G401.6 (cell line): Measurements from ENCODE around the gene KIF7.

ENCODE experiments used
- FAIRE-seq: peaks from 2 replicates; lab custom pipeline; 2012; peaks lifted over from hg19 to GRCh38; lab: Jason Lieb, UNC

The KIF7 gene

DNA sequence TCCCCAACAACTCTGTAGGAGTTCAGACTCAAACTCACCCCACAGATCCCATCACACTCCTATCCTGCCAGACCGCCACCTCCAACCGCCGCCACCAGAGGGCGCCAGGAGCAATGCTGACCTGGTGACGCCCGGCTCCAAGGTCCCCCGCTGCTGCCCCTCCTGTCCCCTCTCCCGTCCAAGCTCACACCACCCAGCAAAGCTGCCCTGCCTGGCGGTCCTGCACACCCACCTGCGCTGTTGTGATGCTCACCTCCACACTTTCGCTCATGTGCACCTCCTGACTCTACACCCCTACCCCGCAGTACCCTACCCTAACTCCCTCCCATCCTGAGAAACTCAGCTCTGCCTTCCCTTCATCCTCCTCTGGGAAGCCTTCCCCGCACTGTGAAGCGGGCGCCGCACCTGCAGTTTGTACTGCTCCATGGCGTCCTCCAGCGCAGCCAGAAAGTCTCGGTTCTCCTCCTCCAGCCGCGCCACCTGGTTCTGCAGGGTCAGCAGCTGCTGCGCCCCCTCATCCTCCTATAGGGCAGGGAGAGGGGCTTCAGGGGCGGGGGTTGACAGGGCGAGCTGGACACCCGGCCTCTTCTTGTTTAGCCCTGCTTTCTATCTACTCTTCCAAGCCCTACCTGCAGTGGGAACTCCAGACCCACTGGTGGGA is 7.9 kb downstream of the KIF7 start:
- no peak for FAIRE-seq

DNA sequence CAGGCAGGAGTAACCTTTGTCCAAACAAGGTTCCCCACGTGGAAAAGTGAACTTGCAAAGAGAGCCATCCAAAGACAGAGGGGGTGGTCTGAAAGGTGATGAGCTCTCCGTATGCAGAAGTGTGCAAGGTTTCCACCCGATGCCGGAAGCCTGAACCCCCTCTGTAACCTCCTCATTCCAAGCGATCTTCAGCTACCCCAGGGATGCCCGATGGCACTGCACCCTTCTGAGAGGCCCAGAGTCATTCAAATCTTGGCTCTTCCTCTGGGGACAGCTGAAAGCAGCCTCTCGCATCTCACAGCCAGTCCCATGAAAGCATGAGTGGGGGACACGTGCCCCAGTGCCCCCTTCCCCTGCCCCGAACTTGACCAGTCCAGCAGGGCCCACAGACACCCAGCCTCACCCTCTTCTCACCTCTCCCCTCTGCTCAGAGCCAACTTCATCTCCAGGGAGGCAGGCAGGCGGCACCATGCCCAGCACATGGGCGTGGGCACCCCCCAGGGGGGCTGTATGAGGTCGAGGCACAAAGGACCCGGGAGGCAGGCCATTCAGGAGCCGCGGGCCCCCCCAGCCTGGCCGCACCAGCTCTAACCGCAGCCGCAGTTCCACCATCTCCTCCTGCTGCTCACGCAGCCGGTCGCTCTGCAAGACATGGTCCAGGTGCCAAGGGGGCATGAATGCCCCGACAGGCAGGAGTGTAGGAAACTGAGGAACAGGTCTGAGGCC is 8.7 kb downstream of the KIF7 start:
- no peak for FAIRE-seq

DNA sequence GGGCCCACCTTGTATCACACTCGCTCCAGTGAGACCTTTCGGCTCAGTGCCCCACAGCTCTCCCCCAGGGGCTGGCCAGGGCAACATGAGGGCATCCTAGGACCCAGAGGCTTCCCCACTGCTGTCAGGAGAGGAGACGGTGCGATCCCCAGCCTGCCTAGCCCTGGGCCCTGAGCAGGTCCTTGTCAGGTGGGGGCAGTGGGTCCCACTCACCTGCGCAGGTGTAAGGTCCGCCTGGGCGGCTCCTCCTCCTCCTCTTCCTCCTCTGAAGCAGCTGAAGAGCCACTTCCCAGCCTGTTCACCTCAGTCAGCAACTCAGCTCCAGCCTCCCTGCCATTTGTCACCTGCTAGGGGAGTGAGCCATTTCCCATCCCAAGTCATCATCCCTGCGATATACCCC is 9.6 kb downstream of the KIF7 start:
- no peak for FAIRE-seq

DNA sequence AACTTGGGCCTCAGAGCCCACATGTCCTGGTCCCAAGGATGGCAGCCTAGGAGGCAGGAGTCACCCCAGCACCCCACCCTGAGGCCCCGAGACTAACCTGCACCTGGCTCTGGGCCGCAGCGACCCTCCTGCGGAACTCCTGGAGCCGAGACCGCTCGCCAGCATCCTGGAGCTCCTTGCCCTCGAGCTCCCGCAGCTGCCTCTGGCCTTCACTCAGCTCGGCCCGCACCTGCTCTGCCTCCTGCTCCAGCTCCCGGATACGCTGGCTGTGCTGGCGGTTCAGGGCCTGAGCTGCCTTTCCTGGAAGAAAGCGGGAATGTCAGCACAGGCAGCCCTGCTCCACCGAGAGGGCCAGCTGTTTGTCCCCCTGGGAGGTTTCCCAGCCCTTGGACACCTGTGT is 13.2 kb downstream of the KIF7 start:
- FAIRE-seq, result no peak

DNA sequence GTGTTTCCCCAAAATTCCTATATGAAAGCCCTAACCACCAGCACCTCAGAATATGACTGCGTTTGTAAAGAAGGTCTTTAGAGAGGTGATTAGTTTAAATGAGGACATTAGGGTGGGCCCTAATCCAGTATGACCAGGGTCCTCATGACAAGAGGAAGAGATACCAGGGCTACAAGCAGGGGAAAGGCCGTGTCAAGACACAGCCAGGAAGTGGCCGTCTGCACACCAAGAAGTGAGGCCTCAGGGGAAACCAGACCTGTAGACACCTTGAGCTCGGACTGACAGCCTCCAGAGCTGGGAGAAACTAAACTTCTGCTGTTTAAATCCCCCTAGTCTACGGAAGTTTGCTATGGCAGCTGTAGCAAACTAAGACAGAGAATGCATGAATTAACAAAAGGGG is 14.2 kb downstream of the KIF7 start:
- FAIRE-seq, result no peak

DNA sequence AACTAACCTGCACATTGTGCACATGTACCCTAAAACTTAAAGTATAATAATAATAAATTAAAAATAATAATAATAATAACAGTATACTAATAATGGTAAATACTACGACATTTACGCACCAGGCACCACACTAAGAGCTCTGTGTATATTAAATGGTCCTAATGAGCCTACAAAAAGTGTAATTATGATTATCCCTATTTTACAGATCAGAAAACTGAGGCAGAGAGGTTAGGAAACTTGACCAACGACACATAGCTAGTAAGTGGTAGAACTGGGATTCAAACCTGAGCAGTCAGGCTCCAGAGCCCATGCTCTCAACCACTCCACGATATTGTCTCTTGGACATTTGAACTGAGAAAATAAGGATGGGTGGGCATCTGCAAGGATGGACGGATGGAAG is 15.0 kb downstream of the KIF7 start:
- FAIRE-seq, result no peak

DNA sequence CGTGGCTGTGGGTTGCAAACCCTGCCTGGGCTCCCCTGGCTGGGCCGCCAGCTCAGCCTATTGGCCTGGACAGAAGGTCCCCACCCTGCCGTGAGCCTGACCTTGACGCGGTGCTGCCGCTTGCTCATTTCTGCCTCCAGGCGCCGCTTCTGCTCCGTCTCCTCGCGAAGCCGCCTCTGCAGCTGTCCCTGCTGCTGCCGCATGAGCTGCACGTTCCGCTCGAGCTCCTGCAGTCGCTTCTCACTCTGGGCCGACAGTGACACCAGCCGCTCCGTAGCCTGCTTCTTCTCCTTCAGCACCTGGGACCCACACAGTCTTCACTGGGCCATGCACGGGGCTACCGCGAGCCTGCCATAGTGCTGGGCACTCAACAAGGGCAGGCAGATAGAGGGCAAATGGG is 21.7 kb downstream of the KIF7 start:
- no peak for FAIRE-seq

DNA sequence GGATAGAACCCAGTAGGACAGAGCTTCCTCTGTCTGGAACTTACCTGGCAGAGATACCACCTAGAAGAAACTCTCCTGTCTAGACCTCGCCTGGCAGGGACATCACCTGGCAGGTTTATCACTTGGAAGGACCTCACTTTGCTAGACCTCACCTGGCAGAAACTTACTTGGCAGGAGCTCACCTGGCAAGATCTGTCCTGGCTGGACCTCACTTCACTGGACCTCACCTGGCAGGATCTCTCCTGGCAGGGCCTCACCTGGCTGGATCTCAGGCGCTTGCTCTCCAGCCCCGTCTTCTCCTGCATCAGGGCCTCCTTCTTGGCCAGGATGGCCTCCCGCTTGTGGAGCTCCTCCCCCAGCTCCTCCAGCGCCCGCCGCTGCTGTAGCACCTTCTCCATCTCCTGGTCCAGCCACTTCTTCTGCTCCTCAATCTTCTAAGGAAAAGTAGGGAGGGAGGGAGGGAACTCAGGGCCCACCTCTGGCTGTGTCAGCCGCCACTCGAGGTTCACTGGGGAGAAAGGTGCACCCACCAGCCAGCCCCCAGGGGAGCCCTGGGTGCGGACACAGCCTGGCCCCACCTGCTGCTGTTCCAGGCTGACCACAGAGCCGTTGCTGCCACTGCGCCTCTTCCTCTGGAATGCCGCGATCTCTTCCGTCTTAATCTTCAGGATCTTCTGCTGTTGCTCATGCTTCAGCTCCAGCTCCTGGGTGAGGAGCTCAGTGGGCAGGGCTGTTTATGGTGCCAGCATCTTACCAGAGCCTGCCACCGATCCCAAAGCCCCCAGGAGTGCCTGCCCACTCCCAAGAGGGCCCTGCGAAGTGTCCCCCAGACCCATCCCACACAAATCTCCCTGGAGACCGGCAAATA is 22.5 kb downstream of the KIF7 start:
- FAIRE-seq, result no peak

DNA sequence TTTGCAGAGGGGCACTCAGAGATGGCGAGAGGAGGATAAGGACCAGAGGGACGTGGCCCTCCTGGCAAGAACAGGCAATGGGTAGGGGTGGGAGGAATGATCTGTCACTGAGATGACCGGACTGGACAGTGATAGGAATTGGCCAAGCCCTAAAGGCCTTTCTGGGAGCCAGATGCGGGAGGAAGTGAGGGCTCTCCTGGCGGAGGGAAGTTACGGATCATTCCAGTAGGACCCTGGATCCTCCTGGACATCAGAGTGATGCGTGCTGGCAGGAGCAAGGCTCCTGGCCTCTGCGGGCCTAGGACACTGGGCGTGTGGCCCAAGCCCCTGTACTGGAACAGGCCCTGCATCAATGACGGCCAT is 23.4 kb downstream of the KIF7 start:
- FAIRE-seq, result no peak

DNA sequence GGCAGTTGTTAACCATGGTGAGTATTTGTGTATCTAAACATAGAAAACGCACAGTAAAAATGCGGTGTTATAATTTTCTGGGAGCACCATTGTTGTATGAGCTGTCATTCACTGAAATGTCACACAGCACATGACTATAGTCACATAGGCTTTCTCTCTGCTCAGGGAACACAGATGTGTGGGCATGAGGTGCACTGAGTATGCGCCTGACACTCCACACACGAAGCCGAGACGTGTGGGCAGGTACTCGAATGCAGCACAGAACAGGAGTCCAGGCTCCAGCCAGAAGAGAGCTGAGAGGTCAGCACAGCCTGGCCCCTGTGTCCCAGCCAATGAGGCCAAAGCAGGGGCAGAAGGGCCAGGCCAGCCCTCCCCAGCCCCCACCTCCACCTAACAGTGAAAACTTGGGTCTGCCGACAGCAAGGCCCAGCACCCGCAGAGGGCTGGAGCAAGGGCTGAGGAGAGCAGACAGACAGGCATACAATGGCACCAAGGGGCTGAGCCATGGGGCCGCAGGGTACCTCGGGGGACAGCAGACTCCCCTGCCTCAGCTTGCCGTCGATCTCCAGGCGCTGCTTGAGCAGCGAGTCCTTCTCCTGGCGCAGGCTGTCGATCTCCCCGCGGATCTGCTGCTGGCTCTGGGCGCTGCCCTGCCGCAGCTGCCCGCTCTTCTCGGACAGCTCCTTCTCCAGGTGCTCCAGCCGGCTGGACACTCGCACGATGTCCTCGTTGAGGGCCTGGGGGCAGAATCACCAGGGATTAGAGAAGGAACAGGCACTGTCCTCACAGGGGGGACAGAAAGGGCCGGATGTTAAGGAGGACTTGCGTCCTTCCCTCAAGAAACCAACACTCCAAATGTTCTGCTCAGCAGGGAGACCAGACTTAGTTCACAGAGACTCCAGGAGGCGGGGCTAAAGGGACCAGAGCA is 24.0 kb downstream of the KIF7 start:
- no peak for FAIRE-seq

DNA sequence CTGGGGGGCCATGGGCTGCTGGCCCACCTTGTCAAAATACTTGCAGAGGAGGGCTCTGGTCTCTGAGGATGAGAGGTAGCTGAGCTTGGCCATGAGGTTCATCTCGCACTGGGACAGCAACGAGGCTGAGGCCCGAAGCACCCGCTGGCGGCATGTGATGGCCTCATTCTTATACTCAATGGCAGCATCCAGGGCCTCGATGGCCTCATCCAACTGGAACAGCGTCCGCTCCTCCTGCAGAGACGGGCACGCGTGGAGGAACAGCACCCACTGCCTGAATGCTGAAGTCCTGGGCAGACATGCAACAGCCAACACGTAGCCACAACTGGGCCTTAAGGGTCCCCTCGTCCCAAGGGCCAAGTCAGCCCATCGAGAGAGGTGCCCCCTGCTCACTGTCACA is 25.0 kb downstream of the KIF7 start:
- FAIRE-seq, result no peak

DNA sequence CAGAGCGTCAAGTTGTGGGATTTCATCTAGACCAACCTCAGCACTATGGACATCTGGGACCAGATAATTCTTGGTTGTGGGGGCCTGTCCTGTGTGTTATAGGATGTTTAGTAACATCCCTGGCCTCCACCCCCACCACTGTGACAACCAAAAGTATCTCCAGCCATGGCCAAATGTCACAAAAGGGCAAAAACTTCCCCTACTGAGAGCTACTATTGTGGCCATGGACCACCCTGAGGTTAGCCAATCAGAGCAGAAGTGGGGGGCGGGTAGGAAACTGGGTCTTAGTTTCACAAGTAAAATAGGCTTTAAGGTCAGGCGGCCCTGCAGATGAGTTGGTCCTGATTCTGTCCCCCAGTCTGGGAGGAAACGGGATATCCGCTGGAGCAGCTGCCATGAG is 25.4 kb downstream of the KIF7 start:
- no peak for FAIRE-seq

DNA sequence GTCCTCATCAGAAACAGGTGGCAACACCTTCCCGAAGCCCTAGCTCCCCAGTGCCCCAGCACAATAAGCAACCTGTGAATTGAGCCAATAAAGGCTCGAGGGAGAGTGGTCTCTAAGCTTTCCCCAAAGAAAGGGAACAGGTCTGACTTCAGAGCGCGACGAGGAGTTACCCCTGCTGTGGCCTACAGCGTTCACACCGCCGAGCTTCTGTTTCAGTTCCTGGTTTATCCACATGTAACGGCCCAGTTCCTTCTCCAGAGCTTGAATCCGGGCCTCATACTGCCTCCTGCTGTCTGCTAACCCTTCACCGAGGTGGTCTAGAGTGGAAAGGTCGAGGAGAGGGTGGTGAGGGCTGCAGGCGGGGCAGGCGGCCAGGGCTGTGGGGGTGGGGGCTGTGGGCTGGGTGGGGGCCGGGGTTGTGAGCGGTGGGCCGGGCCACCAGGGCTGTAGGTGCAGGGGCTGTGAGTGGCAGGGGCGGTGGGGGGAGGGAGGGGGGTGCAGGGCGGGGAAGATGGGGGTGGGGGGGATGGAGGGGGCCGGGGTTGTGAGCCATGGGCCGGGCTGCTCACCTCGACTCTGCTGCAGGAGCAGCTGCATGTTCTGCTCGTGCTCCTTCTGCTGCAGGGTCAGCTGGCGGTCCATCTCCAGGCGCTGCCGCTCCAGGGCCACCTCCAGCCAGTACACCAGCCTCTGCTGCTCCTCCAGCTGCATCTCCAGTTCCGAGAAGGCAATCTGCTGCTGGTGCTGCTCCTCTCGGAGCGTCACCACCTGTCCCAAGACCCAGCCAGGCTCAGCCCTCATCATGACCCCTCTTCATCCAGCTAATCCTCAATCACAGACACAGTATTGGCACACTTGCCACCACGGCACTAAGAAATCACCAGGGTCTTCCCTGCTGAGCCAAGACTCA is 26.2 kb downstream of the KIF7 start:
- no peak for FAIRE-seq

DNA sequence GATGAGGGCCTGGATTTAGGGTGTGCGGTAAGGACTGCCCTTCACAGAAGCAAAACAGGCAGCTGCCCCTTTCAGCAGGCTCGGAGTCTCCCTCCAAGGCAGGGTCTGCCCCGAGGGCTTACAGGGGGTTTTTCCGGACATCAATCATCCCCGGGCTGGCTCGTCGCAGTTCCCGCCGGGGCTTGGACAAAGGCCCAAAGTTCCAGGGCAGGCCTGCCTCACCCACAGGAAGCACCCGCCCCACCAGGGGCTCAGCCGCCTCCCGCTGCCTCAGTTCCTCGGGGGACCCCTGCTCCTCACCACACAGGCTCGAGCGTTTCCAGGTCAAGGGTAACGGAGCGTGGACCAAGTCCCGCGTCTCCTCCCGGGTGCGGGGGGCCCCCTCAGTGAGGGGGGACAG is 27.0 kb downstream of the KIF7 start:
- no peak for FAIRE-seq

DNA sequence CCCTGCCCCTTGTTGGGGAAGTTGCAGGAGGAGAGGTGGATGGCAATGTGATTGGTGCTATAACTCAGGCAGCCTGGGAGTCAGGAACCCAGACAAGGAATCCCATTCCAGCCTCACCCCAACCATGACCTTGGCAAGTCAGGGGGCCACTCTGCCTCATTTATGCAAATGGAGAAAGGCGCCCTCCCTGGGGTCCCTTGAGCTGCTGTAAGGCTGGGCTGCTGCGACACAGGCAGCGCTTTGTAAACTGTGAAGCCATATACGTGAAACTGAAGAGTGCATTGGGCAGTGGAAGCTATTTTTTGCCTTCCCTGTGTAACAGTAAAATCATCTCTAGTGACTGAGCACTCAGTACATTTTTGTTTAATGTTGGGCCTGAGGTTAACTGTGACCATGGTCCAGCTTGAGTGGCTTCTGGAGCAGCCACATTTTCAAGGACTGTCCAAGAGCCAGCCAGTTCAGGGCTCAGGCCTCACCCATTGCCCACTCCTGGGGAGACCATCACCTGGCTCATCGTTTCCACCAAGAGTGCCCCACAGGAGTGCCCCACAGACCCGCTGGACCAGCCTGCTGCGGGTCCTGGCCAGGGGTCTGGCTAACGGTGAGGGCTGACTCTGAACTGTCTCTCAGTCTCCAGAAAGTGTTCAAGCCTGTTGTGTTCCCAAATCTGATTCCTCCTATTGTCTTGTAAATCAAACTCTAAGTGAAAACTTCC is 27.9 kb downstream of the KIF7 start:
- no peak for FAIRE-seq

DNA sequence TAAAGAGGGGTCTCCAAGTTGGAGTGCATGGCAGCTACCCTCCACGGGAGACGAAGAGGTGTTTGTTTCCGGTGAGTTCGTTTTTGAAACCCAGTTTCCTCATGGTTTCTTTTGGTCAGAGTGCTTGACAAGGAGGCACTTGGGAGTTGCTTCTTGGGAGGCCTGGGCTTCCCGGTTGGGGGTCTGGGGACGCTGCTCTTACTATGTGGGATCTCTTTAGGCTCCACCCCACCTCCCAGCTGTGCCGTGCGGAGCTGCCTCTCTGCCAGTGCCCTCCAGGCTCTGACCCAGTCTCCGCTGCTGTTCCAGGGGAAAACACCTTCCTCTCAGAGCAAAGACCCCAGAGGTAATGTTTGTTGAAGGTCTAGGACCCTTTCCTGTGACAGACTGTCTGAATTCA is 29.6 kb downstream of the KIF7 start:
- FAIRE-seq, result no peak

DNA sequence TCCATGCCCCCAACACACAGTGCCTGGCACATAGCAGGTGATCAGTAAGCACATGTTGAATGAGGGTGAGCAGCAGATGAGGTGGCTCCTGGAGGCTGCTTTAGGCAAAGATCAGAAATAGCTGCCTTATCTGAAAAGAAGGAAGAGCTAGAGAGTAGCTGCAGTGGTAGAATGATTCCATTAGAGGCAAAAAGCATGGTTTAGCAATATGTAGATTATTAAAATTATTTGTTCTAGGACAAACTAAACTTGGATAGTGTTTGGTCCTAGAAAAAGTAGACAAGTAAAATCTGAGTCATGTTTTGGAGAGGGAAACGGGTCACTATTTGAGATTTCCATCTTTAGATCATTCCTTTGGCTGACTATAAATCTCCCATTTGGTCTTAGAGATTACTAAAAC is 32.1 kb downstream of the KIF7 start:
- FAIRE-seq, result no peak

DNA sequence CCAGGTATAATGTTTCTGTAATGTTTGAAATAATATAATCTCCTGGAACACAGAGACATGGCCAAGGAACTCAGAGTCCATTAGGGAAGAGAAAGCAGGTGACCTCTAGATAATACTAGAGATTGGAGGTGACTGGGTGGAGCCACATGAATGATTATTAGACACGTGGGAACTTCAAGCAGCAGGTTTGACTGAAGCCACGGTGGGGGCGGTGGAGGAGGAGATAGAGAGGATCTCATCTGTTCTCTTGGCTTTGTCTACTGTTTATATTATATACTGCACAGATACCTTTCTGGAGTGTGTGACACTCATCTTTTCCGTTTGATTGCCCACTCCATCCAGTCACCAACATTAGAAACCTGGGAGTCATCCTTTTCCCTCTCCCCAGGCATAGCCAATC is 33.7 kb downstream of the KIF7 start:
- no peak for FAIRE-seq

DNA sequence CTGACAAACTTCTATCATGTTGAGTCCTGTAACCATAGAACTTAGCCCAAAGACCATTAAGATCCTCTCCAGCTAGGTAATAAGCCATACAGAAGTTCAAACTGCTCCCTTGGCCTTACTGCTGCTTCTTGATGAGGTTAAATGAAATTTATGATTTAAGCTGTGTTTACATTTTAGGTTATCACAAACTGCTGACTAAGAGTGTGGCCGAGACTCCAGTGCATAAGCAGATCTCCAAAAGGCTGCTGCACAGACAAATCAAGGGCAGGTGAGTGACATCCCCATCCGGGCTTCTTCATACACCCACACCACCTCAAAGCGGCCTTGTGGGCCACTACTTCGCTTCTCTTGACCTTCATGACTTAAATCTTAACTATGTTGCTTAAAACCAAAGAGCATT is 39.0 kb downstream of the KIF7 start:
- no peak for FAIRE-seq

DNA sequence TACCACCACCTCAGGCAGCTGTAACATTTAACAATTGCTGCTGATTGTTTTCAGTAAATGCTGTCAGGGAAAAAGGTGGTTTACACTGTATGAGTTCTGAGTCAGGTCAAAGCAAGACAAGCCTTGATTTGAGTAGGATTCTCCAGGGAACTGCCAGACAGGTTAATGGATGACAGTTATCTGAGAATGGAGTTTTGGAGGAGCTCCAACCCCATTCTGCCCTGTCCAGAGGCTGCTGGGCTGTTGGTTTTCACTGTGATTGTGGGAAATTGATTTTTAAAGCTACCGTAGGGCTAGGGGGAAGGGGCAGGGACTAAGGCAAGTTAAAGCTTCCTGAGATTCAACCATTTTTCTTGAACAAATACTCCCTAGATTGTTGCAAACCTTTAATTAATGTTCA is 40.1 kb downstream of the KIF7 start:
- no peak for FAIRE-seq

DNA sequence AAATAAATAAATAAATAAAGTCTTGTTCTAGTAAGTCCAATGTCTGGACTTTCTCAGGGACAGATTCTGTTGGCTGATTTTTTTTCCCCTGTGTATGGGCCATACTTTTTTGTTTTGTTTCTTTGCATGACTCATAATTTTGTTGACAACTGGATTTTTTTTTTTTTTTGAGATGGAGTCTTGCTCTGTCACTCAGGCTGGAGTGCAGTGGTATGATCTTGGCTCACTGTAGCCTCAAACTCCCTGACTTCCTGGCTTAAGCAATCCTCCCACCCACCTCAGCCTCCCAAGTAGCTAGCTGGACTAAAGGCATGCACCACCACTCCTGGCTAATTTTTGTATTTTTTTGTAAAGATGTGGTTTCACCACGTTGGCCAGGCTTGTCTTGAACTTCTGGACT is 41.1 kb downstream of the KIF7 start:
- no peak for FAIRE-seq
